ENCODE data around the gene TOGARAM2.

DNA sequence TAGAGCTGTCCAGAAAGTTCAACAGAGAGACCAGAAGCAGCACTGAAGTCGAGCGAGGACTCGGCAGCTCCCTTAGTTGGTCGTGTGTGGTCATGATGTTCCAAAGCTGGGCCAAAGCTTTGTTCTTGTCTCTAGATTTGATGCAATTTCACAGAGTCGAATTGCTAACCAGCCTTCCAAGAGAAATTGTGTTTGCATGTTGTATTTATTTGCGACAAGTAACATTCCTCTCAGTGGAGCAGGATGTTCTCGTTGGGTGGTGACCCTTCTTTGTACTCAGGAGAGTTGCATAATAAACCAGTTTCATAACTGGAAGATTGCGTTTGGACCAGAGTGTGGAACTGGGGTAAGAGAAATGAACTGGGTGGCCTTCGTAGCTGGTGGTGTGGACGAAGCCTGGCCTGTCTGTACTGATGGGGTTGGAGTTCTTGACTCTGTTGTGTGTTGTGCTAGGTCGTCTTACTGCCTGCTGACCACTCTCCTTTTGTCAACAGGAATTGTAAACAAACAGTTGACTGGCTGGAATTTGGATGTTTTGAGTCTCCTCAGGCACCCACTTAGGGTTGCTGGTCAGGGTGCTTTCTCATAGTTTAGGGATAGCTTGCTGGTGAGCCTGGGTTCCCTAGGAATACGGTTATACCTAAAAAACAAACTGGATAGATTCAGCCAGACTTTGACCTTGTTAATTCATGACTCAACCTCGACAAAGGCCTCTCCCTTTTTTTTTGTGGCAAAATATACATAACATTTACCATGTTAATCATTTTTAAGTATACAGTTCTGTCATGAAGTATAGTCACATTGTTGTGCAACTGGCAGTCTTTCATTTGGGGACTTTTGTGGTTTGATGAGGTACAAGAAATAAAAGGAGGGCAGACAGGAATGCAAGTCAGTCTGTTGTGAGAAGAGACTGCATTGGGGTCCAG is 28.9 kb upstream of the TOGARAM2 start:
- TF ChIP-seq, protein P1, sequence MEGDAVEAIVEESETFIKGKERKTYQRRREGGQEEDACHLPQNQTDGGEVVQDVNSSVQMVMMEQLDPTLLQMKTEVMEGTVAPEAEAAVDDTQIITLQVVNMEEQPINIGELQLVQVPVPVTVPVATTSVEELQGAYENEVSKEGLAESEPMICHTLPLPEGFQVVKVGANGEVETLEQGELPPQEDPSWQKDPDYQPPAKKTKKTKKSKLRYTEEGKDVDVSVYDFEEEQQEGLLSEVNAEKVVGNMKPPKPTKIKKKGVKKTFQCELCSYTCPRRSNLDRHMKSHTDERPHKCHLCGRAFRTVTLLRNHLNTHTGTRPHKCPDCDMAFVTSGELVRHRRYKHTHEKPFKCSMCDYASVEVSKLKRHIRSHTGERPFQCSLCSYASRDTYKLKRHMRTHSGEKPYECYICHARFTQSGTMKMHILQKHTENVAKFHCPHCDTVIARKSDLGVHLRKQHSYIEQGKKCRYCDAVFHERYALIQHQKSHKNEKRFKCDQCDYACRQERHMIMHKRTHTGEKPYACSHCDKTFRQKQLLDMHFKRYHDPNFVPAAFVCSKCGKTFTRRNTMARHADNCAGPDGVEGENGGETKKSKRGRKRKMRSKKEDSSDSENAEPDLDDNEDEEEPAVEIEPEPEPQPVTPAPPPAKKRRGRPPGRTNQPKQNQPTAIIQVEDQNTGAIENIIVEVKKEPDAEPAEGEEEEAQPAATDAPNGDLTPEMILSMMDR (IDR thresholded peaks at IDR 0.05): no peak
- no peak for TF ChIP-seq POLR2A (IDR thresholded peaks at IDR 0.05)

Measured in testis (tissue), 2 donors.